NCI-H82 (cell line): ENCODE data around the gene FARS2.

Source experiments
- DNase-seq: peaks from one replicate; lab custom pipeline; 2025; lab: John Stamatoyannopoulos, UW

FARS2 gene

GRCh38 chr6:5260661-5261544 lies at the start of gene FARS2, which contains the start of gene LYRM4:
Gene FARS2 (plus strand): TSS chr6:5261513.
Gene LYRM4 (minus strand): TSS chr6:5260950. CDS start chr6:5260733, 217 bp downstream.
- peak; percentile 93 for DNase-seq

- DNase-seq, result no peak
Observed at GRCh38 chr6:5213836-5214235, 47.5 kb upstream of the FARS2 start.

- peak; percentile 71 for DNase-seq
Observed at GRCh38 chr6:5214570-5215052, 46.7 kb upstream of the FARS2 start.

- no peak for DNase-seq
Observed at GRCh38 chr6:5215159-5215558, 46.2 kb upstream of the FARS2 start.

DNA sequence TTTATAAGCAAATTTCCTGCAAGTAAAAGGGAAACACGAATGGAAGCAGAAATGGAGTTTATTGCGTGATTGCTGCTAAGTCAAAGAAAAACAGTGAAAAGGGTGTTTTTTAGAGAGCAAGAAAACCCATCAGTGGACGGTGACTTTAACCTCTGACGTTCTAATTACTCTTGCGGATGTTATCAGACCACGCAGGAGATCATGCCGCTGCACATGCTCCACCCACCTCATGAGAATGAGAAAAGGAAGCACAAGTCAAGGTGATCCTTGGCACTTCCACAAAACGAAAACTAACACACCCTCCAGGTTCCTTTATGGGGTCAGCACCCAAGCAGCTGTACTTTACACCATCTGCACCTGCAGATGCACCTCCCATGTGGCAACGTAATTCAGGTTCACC lies 45.5 kb upstream of the FARS2 start:
- DNase-seq, result no peak

DNA sequence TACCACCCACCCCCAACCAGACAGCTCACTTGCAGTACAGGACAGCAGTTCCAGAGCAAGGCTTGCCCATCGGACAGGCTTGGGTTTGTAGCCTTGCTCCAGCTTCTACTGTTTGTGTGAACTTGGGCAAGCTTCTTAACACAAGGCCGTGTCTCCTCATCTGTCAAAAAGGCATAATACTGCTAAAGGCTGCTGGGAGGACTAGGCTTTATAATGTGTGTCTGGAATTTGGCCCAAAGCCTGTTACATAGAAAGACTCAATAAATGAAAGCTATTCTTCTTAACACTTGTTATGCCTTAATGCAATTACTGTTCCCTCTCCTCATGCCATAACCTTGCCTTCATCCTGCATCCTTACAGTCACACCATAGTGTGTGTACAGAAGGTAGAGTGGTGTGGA lies 44.0 kb upstream of the FARS2 start:
- peak; percentile 75 for DNase-seq

DNA sequence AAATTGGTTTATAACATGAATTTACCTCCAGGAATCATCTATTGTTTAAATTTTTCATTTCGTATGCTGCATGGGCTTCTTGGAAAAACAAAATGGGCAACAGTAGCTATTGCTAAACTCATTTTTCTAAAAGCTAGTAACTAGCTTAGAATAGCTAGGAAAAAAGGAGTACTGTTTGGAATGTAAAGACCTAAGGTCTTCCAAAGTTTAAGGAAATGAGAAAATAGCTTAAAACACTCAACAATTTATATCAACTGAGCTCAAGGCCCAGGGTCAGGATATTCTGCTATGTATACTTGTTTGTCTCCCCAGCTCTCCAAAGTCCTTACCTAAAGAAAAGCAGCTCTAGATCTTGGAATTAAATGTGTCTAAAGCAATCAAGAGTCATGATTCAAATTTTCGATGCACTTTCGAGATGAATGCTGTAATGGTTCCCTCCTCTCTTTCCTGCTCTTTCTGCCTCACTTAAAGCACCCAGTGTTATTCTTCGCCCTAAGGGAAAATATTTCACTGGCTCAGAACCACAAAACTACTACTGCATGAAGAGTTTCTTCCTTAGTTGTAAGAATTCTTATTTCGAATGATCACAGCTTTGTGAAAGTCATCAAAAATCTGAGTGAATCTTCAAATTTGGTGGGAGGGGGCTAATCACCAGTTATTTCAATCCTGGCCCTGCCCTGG lies 42.2 kb upstream of the FARS2 start:
- no peak for DNase-seq

DNA sequence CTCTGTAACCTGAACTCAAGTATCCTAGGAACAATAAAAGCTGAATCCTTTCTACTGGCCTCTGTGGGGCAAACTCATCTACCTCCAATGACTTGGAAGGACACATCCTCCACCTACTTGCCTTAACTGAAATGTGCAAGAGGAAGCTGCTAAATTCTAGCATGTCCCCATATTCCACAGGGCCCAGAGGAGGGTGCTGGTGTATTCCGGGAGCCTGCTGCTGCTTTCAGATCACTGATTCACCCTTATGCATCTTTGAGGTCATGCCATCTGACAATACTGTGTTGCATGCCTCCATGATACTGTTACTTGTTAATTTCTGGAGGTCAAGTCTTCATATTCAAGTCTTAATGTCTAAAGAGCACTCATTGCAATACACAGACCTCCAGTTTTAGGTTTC lies 40.9 kb upstream of the FARS2 start:
- DNase-seq, result no peak

GRCh38 chr6:5223309-5223708 lies 38.0 kb upstream of the FARS2 start:
- DNase-seq, result no peak

DNA sequence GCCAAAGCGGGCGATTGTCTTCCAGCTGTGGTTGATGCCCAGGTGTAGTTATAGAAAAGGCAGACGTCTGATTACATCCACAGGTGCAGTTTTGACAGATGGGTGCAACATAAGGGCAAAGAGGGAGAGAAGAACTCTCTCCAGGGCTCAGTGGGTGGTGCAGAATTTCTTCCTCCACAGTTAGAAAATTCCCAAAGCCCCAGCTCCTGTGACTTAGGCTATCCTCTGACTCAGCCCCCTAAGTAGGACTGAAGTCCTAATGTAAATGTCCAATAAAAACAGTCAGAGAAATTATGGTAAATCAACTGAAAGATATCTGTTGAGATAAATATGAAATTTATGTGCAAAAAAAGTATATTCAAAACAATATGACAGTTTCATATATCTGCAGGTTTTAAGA lies 32.0 kb upstream of the FARS2 start:
- DNase-seq, result no peak

GRCh38 chr6:5230081-5230480 lies 31.2 kb upstream of the FARS2 start:
- no peak for DNase-seq

- DNase-seq, result no peak
Observed at GRCh38 chr6:5231289-5231688, 30.0 kb upstream of the FARS2 start.

DNA sequence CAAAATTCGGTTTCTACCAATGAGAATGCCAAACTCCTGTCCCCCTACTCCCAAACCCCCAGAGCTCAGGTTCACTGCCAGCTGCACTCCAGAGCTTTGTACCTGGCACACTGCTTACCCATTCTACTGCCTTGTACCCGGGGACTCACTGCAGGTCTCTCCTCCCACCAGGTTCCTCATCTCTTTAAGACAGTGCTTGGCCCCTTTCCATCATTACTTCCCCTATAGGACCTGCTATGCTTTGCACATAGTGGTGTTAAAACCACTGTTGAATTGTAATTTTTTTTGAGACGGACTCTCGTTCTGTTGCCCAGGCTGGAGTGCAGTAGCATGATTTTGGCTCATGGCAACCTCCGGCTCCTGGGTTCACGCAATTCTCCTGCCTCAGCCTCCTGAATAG lies 26.4 kb upstream of the FARS2 start:
- DNase-seq, result no peak

DNA sequence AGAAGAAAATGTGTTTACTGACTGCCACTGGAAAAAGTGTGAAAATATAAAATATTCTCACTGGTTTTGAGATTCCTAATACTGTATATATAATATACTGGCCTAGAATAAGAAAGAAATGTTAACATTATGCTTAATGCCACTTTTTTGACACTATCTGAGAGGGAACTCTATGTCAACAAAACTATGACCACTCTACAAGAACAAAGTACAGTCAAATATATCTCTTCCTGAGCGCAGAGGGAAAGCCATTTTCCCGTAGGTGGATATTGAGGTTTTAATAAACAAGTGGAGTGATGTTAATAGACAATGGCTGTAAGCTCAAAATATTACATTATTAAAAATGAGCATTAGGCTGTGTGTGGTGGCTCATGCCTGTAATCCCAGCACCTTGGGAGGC lies 25.5 kb upstream of the FARS2 start:
- no peak for DNase-seq

- no peak for DNase-seq
Observed at GRCh38 chr6:5237805-5238204, 23.5 kb upstream of the FARS2 start.

DNA sequence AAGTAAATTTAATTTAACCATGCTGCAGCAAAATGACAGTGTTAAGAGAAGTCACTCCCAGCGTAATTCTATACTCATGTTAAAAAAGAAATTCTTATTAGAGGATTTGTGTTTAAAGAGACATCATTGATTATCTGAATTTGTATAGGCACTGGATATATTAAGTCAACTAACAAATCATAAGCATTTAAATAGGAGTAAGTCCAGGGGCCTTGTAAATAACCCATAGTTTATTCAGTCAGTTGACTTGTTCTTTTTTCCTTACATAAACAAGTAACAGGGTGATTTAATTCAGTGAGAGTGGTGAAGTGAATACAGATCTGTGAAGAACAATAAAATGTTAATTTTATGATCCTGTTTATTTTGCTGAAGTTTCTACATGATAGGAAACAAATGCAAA lies 23.0 kb upstream of the FARS2 start:
- DNase-seq, result no peak

DNA sequence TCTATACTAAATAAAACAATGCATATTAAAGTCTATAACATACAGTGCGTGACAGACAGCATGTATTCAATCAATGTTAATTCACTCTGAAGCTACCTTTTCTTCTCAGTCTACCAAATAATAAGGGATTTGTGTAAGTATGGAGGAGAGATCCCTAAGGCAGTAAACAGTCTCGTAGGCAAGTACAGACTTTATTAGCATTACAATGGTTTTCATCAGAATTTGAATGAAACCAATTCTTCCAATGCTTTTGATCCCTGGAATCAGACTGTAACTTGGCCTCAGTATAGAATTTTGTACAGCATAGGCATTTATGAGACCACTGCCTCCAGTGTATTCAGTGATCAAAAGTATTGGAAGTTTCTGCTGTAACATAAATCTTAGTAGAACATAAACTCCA lies 20.1 kb upstream of the FARS2 start:
- no peak for DNase-seq

DNA sequence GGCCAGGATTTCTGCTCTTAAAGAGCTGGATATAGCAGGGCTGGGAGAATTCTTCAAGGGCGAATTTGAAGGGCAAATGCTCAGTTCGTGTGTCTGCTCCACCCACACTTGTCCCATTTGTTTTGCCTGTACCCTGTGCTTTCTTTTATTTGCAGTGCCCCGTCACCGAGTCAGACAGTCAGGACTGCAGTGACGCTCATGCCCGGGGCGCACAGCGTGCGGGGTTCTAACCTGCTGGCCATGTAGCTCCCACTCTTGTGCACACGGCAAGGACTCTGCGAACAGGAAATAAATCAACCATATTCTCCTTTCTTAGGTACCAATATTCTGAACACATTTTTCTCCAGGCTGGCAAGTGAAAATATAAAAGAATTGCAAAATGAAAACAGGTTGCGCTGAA lies 18.2 kb upstream of the FARS2 start:
- no peak for DNase-seq

- DNase-seq, result no peak
Observed at GRCh38 chr6:5246141-5247097, 14.9 kb upstream of the FARS2 start.

GRCh38 chr6:5247201-5247600 lies 14.1 kb upstream of the FARS2 start:
- peak; percentile 22 for DNase-seq

- no peak for DNase-seq
Observed at GRCh38 chr6:5248302-5249098, 12.8 kb upstream of the FARS2 start.
